T follicular helper cell (primary cell): Measurements from ENCODE around the gene MOG.
A peak's percentile ranks its signal among the peaks of the same experiment; 100 is the strongest.

Experiments
- DNase-seq: peaks from one replicate; pipeline ENCODE4 v3.0.0-alpha.2; 2020; ENCODE audit warnings: low read depth

The MOG gene

GRCh38 chr6:29675561-29675960 lies 18.7 kb downstream of the MOG start:
- no peak for DNase-seq

GRCh38 chr6:29676981-29677601 lies 20.2 kb downstream of the MOG start:
- DNase-seq = no peak

GRCh38 chr6:29678114-29678513 lies 21.2 kb downstream of the MOG start:
- DNase-seq = no peak

- DNase-seq = no peak
Measured at GRCh38 chr6:29679962-29680361, 23.1 kb downstream of the MOG start.

GRCh38 chr6:29680416-29680815 lies 23.5 kb downstream of the MOG start:
- DNase-seq = no peak

GRCh38 chr6:29680904-29681303 lies 24.0 kb downstream of the MOG start, which contains the start of gene ZFP57:
Gene ZFP57 (minus strand): TSS chr6:29681152. CDS start chr6:29677003, 4,149 bp downstream.
- no peak for DNase-seq

- no peak for DNase-seq
Measured at GRCh38 chr6:29681811-29682210, 24.9 kb downstream of the MOG start.

GRCh38 chr6:29685718-29686326 lies 28.9 kb downstream of the MOG start:
- DNase-seq = no peak

GRCh38 chr6:29694637-29695036 lies 37.7 kb downstream of the MOG start:
- no peak for DNase-seq

- no peak for DNase-seq
Measured at GRCh38 chr6:29696147-29697125, 39.5 kb downstream of the MOG start.

- DNase-seq = peak; percentile 51
Measured at GRCh38 chr6:29702519-29703103, 45.7 kb downstream of the MOG start.

- no peak for DNase-seq
Measured at GRCh38 chr6:29705389-29706231, 48.7 kb downstream of the MOG start.

GRCh38 chr6:29708432-29709179 lies 51.7 kb downstream of the MOG start:
- DNase-seq = peak; percentile 72

GRCh38 chr6:29709188-29709587 lies 52.3 kb downstream of the MOG start:
- DNase-seq = no peak

- no peak for DNase-seq
Measured at GRCh38 chr6:29710281-29710941, 53.5 kb downstream of the MOG start.

GRCh38 chr6:29720863-29721262 lies 64.0 kb downstream of the MOG start:
- no peak for DNase-seq
